IgD-negative memory B cell (primary cell): ENCODE results near the gene RIN3. TPM values are rescaled to one million over a fixed set of nuclear protein-coding genes. Genes with fewer than 3 reads are reported as not detected.
"Not testable (repeated sequence)": the region's sequence is repeated elsewhere in the genome, so short reads cannot be mapped to it uniquely, and the experiment has no call there.

Experiments
- H3K27ac Mint-ChIP-seq, 3 donors: one replicate each; pipeline ENCODE4 v1.8.0; 2020 to 2022; ENCODE audit warnings: mild to moderate bottlenecking in 3 of 3, mixed read lengths in 3 of 3, moderate library complexity in 1 of 3
- H3K27me3 Mint-ChIP-seq: one replicate; pipeline ENCODE4 v1.8.0; 2021; ENCODE audit warnings: mixed read lengths
- H3K36me3 Mint-ChIP-seq: one replicate; pipeline ENCODE4 v1.8.0; 2020; ENCODE audit warnings: mild to moderate bottlenecking, mixed read lengths
- H3K4me1 Mint-ChIP-seq, 3 donors: one replicate each; pipeline ENCODE4 v1.8.0; 2020 to 2022; ENCODE audit warnings: mixed read lengths in 3 of 3, mild to moderate bottlenecking in 1 of 3
- H3K4me3 Mint-ChIP-seq, 4 donors: one replicate each; pipeline ENCODE4 v1.8.0; 2020 to 2022; ENCODE audit warnings: mild to moderate bottlenecking in 4 of 4, mixed read lengths in 4 of 4, moderate library complexity in 3 of 4
- H3K9me3 Mint-ChIP-seq, 3 donors: one replicate each; pipeline ENCODE4 v1.8.0; 2020 to 2021; ENCODE audit warnings: mixed read lengths in 3 of 3, mild to moderate bottlenecking in 1 of 3
- polyA plus RNA-seq: library from polyadenylated mRNA; unstranded; fragments of 300-500 nt; fragmentation: Illumina TruSeq; gene quantifications from one replicate; pipeline ENCODE4 v1.2.3, GENCODE V29; 2021

Gene RIN3
- polyA plus RNA-seq, 1 donor from 2014 or later = 29.4 TPM

GRCh38 chr14:92695562-92695961 lies 182.0 kb downstream of the RIN3 start:
- no peaks in the 10 kb centered on the region for H3K36me3 Mint-ChIP-seq
- H3K9me3 Mint-ChIP-seq = no peaks in the 10 kb centered on the region
- H3K27ac Mint-ChIP-seq = peak overlapping the region in 1 of 3 donors; percentile 76
- H3K4me1 Mint-ChIP-seq = peaks cover 26 to 35% (median 27%) of the 10 kb centered on the region in 3 donors
- peak overlapping the region in 1 of 4 donors; percentile 28 for H3K4me3 Mint-ChIP-seq
- H3K27me3 Mint-ChIP-seq = no peaks in the 10 kb centered on the region

GRCh38 chr14:92696366-92696765 lies 182.8 kb downstream of the RIN3 start:
- peak overlapping the region in 2 of 4 donors; percentile 56 to 83 for H3K4me3 Mint-ChIP-seq
- peak overlapping the region in 2 of 3 donors; percentile 5 to 72 for H3K27ac Mint-ChIP-seq
- no peaks in the 10 kb centered on the region for H3K36me3 Mint-ChIP-seq
- H3K9me3 Mint-ChIP-seq = no peaks in the 10 kb centered on the region
- peaks cover 26 to 35% (median 30%) of the 10 kb centered on the region in 3 donors for H3K4me1 Mint-ChIP-seq
- H3K27me3 Mint-ChIP-seq = no peaks in the 10 kb centered on the region

- peaks cover 41 to 49% (median 46%) of the 10 kb centered on the region in 3 donors for H3K4me1 Mint-ChIP-seq
- H3K4me3 Mint-ChIP-seq = no peak overlapping the region
- H3K36me3 Mint-ChIP-seq = no peaks in the 10 kb centered on the region
- no peaks in the 10 kb centered on the region for H3K9me3 Mint-ChIP-seq
- no peaks in the 10 kb centered on the region for H3K27me3 Mint-ChIP-seq
- H3K27ac Mint-ChIP-seq = peak overlapping the region in 1 of 3 donors; percentile 14
Measured at GRCh38 chr14:92698393-92698792, 184.8 kb downstream of the RIN3 start.

- Mint-ChIP-seq H3K4me3 (peak overlapping the region in 2 of 4 donors; percentile 41 to 89), H3K4me1 (peaks cover 48 to 54% (median 54%) of the 10 kb centered on the region in 3 donors), H3K27ac (peak overlapping the region in 1 of 3 donors; percentile 46), H3K36me3 (peaks cover 2% of the 10 kb centered on the region), H3K9me3 (no peaks in the 10 kb centered on the region), H3K27me3 (no peaks in the 10 kb centered on the region)
Measured at GRCh38 chr14:92701826-92702225, 188.2 kb downstream of the RIN3 start.

- Mint-ChIP-seq H3K4me3 (peak overlapping the region in 3 of 4 donors; percentile 41 to 89 (median 77)), H3K27me3 (no peaks in the 10 kb centered on the region), H3K27ac (peak overlapping the region; percentile 46 to 77 (median 72)), H3K4me1 (peaks cover 45 to 51% (median 50%) of the 10 kb centered on the region in 3 donors), H3K36me3 (peaks cover 2% of the 10 kb centered on the region), H3K9me3 (no peaks in the 10 kb centered on the region)
Measured at GRCh38 chr14:92702441-92702918, 188.9 kb downstream of the RIN3 start.

- peaks cover 2% of the 10 kb centered on the region for H3K36me3 Mint-ChIP-seq
Measured at GRCh38 chr14:92703516-92703915, 189.9 kb downstream of the RIN3 start.

GRCh38 chr14:92704036-92704804 lies 190.6 kb downstream of the RIN3 start:
- H3K4me3 Mint-ChIP-seq = peak overlapping the region; percentile 58 to 84 (median 65)
- H3K36me3 Mint-ChIP-seq = peaks cover 2% of the 10 kb centered on the region
- peak overlapping the region; percentile 89 to 97 (median 97) for H3K27ac Mint-ChIP-seq
- no peaks in the 10 kb centered on the region for H3K27me3 Mint-ChIP-seq
- no peaks in the 10 kb centered on the region for H3K9me3 Mint-ChIP-seq
- peaks cover 35 to 40% (median 38%) of the 10 kb centered on the region in 3 donors for H3K4me1 Mint-ChIP-seq

More at GRCh38 chr14:92703516-92703915, 189.9 kb downstream of the RIN3 start:
- H3K4me3 Mint-ChIP-seq = peak overlapping the region in 3 of 4 donors; percentile 21 to 84 (median 65)
- H3K27ac Mint-ChIP-seq = peak overlapping the region in 2 of 3 donors; percentile 97
- H3K4me1 Mint-ChIP-seq = peaks cover 39 to 41% (median 41%) of the 10 kb centered on the region in 3 donors
- no peaks in the 10 kb centered on the region for H3K27me3 Mint-ChIP-seq
- H3K9me3 Mint-ChIP-seq = no peaks in the 10 kb centered on the region

- Mint-ChIP-seq H3K4me1 (peaks cover 30 to 36% (median 34%) of the 10 kb centered on the region in 3 donors), H3K9me3 (no peaks in the 10 kb centered on the region), H3K36me3 (peaks cover 2% of the 10 kb centered on the region), H3K27me3 (no peaks in the 10 kb centered on the region), H3K27ac (peak overlapping the region; percentile 89 to 97 (median 96)), H3K4me3 (peak overlapping the region; percentile 22 to 84 (median 60))
Measured at GRCh38 chr14:92704821-92705220, 191.2 kb downstream of the RIN3 start.

GRCh38 chr14:92706386-92706785 lies 192.8 kb downstream of the RIN3 start:
- peak overlapping the region in 2 of 3 donors; percentile 47 to 48 for H3K27ac Mint-ChIP-seq

GRCh38 chr14:92709340-92710000 lies 195.9 kb downstream of the RIN3 start:
- H3K36me3 Mint-ChIP-seq = peaks cover 6% of the 10 kb centered on the region
- H3K27me3 Mint-ChIP-seq = no peaks in the 10 kb centered on the region
- peaks cover 5 to 7% (median 6%) of the 10 kb centered on the region in 3 donors for H3K4me1 Mint-ChIP-seq
- H3K27ac Mint-ChIP-seq = no peak overlapping the region
- H3K9me3 Mint-ChIP-seq = no peaks in the 10 kb centered on the region
- H3K4me3 Mint-ChIP-seq = no peak overlapping the region

More at GRCh38 chr14:92706386-92706785, 192.8 kb downstream of the RIN3 start:
- H3K36me3 Mint-ChIP-seq = peaks cover 2% of the 10 kb centered on the region
- H3K4me3 Mint-ChIP-seq = peak overlapping the region in 1 of 4 donors; percentile 32
- H3K27me3 Mint-ChIP-seq = no peaks in the 10 kb centered on the region
- H3K9me3 Mint-ChIP-seq = no peaks in the 10 kb centered on the region
- peaks cover 30 to 33% (median 30%) of the 10 kb centered on the region in 3 donors for H3K4me1 Mint-ChIP-seq

GRCh38 chr14:92710001-92710341 lies 196.4 kb downstream of the RIN3 start:
- Mint-ChIP-seq H3K4me3 (no peak overlapping the region), H3K27ac (no peak overlapping the region), H3K9me3 (no peaks in the 10 kb centered on the region), H3K27me3 (no peaks in the 10 kb centered on the region), H3K36me3 (peaks cover 7% of the 10 kb centered on the region), H3K4me1 (peaks cover 1 to 2% (median 2%) of the 10 kb centered on the region in 3 donors)

- H3K4me3 Mint-ChIP-seq = no peak overlapping the region
- peaks cover 0 to 2% (median 0%) of the 10 kb centered on the region in 3 donors for H3K4me1 Mint-ChIP-seq
- no peak overlapping the region for H3K27ac Mint-ChIP-seq
- H3K9me3 Mint-ChIP-seq = no peaks in the 10 kb centered on the region
- no peaks in the 10 kb centered on the region for H3K27me3 Mint-ChIP-seq
- peaks cover 11% of the 10 kb centered on the region for H3K36me3 Mint-ChIP-seq
Measured at GRCh38 chr14:92711976-92712653, 198.5 kb downstream of the RIN3 start.

GRCh38 chr14:92712654-92713051 lies 199.1 kb downstream of the RIN3 start:
- H3K27ac Mint-ChIP-seq = no peak overlapping the region
- H3K4me1 Mint-ChIP-seq = peaks cover 0 to 2% (median 0%) of the 10 kb centered on the region in 3 donors
- H3K4me3 Mint-ChIP-seq = no peak overlapping the region
- H3K36me3 Mint-ChIP-seq = peaks cover 12% of the 10 kb centered on the region
- H3K27me3 Mint-ChIP-seq = no peaks in the 10 kb centered on the region
- no peaks in the 10 kb centered on the region for H3K9me3 Mint-ChIP-seq

GRCh38 chr14:92714739-92715307 lies 201.2 kb downstream of the RIN3 start:
- not testable (repeated sequence) for H3K27me3 Mint-ChIP-seq, H3K4me1 Mint-ChIP-seq, H3K4me3 Mint-ChIP-seq, H3K27ac Mint-ChIP-seq, H3K9me3 Mint-ChIP-seq
- H3K36me3 Mint-ChIP-seq = peaks cover 13% of the 10 kb centered on the region
